ENCODE data around the gene TBX21.

Gene TBX21

DNA sequence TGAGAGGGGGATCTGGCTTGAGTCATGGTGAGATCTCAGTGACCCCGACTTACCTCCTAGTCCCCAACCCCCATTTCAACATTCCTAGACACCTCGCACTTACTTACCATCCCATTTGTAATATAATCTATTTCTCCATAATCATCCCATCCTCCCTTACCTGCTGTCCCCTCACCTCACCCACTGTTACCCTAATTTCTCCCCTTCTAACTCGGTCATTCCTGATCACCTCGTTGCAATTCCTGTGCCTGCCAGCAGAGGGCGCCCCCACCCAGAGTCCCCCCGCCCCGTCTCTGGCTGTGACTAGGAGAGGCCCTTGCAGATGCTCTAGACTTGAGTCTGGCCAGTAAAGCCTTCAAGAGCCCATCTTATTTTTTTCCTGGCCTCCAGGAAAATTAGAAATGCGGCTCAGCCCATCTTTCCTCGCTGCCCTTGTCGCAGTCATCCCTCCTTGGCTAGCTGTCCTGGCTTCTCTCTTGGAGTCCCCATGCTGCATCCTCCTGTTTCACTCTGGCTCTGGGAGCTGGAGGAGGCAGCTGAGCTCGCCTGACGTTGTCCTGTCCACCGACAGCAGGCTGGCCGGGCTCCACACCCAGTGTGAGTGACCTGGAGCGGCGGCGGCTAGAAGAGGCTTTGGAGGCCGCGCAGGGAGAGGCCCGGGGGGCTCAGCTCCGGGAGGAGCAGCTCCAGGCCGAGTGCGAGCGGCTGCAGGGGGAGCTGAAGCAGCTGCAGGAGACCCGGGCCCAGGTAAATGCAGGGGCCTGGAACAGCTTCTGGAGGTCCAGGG is 34.1 kb upstream of the TBX21 start:
- peak; percentile 33 to 82 (median 60) for DNase-seq

- DNase-seq: no peak
Measured at GRCh38 chr17:47699536-47699840, 33.5 kb upstream of the TBX21 start.

- no peak for DNase-seq
Measured at GRCh38 chr17:47700471-47701449, 32.3 kb upstream of the TBX21 start.

GRCh38 chr17:47701608-47702007 is 31.4 kb upstream of the TBX21 start:
- no peak for DNase-seq

DNA sequence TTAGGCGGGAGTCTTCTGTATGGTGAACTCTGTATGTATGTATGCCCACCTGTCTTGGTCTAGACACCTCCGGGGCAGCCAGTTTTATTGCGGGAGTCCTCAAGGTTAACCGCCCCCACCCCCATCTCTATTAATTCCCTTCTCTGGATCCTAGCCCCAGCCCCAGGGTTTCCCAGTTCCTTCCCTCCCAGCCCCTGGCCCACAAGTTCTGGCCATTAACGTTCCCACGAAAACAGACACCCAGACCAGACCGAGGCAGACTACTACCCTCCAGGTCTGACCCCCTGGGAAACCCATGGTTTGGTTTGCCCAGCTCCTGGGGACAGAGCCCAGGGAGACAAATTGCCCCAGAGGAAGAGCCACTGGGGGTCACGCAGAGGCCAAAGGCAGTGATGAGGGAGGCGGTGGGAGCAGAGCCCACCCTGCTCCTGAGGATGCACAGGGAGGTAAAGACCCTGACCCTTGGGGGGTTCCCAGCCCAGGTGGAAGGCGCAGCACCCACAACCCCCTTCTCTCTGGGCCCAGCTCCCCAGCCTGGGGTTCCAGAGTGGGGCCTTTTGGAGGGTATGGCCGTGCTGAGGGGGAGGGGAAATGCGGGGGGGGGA is 30.5 kb upstream of the TBX21 start:
- DNase-seq: no peak

DNA sequence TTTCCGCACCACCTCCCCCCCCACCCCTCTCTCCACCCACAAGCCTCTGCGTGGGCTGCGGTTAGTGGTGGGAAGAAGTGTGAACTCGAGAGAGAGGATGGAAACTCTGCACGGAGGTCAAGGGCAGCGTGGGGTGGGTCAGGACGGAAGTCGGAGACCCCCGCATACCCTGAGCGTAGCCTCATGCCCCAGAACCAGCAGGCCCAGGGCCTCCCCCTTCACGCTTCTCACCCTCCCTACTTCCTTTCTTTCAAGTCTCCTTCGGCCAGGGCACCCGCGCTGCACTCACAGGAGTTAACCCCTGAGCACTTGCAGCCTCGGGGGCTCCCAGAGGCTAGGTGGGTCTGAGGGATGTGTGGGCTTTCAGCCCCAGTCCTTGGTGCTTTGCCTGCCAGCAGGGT is 29.8 kb upstream of the TBX21 start:
- peak in 2 of 6 experiments; percentile 19 to 25 for DNase-seq

GRCh38 chr17:47703671-47704070 is 29.4 kb upstream of the TBX21 start:
- no peak for DNase-seq

DNA sequence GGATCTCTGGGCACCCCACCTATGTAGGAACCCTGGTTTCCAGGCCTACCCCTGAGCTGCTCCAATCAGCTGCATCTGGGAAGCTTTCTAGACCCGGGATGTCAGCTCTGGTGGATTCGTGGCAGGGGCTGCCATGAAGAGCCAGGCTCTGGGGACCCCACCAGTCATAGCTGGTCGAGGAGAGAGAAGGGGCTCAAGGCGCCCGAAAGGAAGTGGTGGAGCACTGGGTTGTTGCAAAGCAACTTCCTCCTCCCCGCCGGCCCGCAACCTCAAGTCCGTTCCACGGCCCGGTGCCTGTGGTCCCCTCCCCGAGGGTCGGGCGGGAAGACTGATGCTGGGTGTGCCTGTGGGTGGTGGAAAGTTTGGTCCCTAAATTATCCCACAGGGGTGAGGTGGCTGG is 28.9 kb upstream of the TBX21 start:
- no peak for DNase-seq

DNA sequence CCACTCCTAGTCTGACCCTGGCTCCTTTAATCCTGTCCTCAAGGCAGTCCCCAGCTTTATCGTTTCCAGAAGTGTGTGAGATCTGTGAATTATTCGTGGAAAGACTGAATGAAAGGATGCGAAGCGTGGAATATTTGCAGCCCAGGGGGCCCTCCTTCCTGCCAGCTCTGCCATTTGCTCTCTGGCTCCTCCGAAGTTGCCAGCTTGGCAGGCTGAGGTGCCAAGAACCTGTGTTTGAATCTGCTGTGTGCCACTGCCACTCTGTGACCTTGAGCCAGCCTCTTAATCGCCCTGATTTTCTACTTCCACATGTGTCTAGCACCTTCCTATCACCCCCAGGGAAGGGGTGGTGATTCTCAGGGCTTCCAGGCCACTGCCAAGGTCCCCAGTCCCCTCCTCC is 28.3 kb upstream of the TBX21 start:
- no peak for DNase-seq

GRCh38 chr17:47705536-47706530 is 27.2 kb upstream of the TBX21 start:
- peak in 1 of 6 experiments; percentile 31 for DNase-seq

- no peak for DNase-seq
Measured at GRCh38 chr17:47707056-47707804, 25.8 kb upstream of the TBX21 start.

DNA sequence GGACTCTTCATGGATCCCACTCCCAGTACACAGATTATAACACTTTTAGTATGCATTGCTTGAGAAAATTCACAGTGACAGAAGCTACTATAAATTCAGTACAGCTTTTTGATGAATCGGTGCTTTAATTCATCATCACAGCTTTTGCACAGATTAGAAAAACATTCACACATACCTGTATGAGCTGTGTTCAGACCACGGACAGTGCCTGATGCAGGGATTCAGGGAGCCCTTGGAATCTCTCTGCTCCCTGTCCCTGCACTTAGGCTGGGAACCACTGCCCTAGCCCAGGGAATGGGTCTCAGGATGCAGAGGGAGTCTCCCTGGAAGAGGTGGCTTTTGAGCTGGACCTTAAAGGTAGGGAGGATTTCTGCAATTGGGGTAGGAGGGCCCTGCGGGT is 25.2 kb upstream of the TBX21 start:
- no peak for DNase-seq

DNA sequence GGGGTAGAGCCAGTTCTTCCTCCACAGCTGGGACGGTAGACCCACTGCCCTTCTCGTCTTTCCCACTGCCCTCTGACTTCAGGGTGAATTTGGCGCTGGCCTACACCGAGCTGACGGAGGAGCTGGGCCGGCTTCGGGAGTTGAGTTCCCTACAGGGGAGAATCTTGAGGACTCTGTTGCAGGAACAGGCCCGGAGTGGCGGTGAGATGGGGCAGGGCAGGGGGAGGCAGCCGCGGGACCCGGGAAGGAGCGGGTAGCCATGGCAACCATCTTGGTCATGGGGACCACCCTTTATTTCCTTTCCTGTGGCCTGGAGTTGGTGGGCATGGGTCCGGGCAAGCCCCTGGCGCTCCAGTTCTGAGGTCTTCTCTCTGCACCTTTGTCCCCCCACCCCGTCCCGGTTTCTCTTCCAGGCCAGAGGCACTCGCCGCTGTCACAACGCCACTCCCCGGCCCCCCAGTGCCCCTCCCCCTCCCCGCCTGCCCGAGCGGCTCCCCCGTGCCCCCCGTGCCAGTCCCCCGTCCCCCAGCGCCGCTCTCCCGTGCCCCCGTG is 24.6 kb upstream of the TBX21 start:
- no peak for DNase-seq

DNA sequence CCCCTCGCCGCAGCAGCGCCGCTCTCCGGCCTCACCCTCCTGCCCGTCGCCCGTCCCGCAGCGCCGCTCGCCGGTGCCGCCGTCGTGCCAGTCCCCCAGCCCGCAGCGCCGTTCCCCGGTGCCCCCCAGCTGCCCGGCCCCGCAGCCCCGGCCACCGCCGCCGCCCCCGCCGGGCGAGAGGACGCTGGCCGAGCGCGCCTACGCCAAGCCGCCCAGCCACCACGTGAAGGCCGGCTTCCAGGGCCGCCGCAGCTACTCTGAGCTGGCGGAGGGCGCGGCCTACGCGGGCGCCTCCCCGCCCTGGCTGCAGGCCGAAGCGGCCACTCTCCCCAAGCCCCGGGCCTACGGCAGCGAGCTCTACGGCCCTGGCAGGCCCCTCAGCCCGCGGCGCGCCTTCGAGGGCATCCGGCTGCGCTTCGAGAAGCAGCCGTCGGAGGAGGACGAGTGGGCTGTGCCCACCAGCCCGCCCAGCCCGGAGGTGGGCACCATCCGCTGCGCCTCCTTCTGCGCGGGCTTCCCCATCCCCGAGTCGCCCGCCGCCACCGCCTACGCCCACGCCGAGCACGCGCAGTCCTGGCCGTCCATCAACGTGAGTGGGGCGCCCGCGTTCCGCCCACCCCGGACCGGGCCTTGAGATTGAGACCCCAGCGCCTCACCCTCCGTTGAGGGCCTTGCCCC is 24.0 kb upstream of the TBX21 start:
- DNase-seq: no peak

DNA sequence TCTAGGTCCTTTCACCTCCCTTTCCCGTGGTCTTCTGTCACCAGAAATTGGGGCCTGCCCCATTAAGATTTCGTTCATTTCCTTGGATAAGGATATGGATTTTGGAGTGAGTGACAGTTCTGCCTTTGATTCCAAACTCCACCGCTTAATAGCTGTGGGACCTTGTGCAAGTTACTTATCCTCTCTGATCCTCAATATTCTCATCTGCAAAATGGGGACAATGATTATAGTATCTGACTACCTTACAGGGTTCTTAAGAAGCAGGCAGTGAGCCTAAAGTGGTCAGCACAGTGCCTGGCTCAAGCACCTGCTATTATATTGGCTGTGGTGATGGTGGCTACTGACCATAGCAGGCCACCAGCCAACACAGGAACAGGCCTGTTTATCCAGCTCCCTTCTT is 23.4 kb upstream of the TBX21 start:
- DNase-seq: no peak

DNA sequence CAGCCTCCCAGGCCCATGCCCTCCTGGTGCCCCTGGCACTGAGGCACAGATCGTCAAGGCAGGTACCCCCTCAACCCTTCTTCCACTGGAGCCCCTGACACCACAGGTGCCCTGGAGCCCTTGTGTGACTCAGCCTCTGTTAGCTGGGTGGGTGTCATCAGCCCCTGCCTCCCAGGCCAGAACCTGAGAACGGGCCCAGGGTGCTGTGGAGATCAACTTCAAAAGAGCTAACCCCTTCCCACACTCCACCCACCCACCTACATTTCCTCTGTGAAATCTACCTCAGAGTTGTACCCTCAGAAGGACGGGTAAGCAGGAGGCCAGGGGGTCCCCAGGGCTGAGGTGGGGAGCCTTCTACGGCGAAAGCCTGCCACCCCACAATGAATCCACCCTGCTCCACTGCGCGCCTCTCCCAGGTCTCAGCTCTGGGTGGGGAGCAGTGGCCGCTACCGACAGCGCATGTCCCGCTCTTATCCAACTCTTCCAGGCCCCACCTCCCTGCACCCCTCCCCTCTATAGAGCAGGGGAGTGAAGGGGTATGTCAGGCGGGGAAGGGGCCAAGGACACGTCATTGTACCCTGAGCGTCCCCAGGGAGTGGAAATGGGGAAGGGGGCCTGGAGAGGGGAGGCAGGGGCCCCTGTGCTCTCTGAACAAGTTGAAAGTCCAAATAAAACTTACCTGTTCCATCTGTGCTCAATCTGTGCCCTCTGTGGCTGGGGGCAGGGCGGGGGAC is 21.5 kb upstream of the TBX21 start:
- no peak for DNase-seq

GRCh38 chr17:47712330-47713023 is 20.6 kb upstream of the TBX21 start:
- no peak for DNase-seq

DNA sequence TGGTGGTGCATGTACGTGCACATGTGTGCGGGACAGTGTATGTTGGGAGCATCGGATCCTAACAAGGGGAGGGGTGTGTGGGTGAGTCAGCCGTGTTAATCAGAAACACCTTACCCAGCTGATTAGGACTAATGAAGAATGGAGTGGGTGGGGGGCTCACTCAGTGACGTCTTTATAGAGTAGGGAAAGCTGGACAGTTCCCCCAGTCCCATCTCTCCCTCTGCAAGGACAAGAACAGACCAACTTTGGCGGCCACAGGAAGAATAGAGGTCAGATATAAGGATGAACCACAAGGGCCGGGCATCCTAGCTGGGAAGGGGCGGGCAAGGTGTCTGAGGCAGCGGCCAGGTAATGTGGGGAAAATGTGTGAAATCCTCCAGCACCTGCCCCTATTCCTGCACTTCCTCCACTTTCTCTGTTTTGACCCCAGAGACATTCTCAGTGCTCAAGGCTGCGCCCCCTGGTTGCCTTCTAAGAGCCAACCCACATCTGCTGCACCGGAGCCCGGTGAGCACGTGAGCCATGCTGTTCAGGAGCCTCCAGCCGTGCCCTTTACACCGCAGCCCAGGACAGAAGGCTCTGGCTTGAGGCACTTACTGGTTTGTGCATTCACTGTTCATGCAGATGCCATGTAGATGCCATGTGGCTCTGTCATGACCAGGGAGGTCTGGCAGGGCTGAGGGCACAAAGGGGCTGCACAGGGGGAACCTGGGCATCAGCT is 18.9 kb upstream of the TBX21 start:
- no peak for DNase-seq

Measured in stimulated activated naive CD4-positive, alpha-beta T cell (primary cell).